ENCODE data around the gene PIP4P1. TPM values are rescaled to one million over a fixed set of nuclear protein-coding genes. Genes with fewer than 3 reads are reported as not detected.

Gene PIP4P1
- total RNA-seq, 4 donors from 2014 or later: 16.4 to 39.1 (median 22.8) TPM

GRCh38 chr14:20468764-20469241 lies 7.6 kb upstream of the PIP4P1 start:
- peak in 1 of 2 donors; percentile 26 for DNase-seq
- Histone ChIP-seq H3K27ac (peak overlapping the region; percentile 79 to 85), H3K27me3 (no peaks in the 10 kb centered on the region), H3K4me3 (peak overlapping the region; percentile 65 to 71), H3K36me3 (no peaks in the 10 kb centered on the region), H3K4me1 (peaks cover 0 to 4% of the 10 kb centered on the region in 2 donors), H3K9me3 (no peaks in the 10 kb centered on the region)
- TF ChIP-seq POLR2A (IDR thresholded peaks at IDR 0.05): no peak
- TF ChIP-seq CTCF (IDR thresholded peaks at IDR 0.05): no peak
- intact Hi-C loops (cut with DNase I; ENCODE audit: low total_unique reads): no loop called here

GRCh38 chr14:20460458-20461224 lies 593 bp downstream of the PIP4P1 start:
- Histone ChIP-seq H3K4me1 (peaks cover 7 to 8% of the 10 kb centered on the region in 2 donors), H3K36me3 (no peaks in the 10 kb centered on the region), H3K9me3 (no peaks in the 10 kb centered on the region), H3K27me3 (no peaks in the 10 kb centered on the region), H3K27ac (peak overlapping the region; percentile 89 to 97), H3K4me3 (peak overlapping the region; percentile 85 to 96)
- TF ChIP-seq POLR2A (IDR thresholded peaks at IDR 0.05) (no peak), CTCF (IDR thresholded peaks at IDR 0.05) (no peak)
- DNase-seq: peak in 1 of 2 donors; percentile 31
- intact Hi-C loops (cut with DNase I; ENCODE audit: low total_unique reads): no loop called here

GRCh38 chr14:20458031-20458789 lies 3.0 kb downstream of the PIP4P1 start:
- Histone ChIP-seq H3K4me1 (peaks cover 7 to 14% of the 10 kb centered on the region in 2 donors), H3K27ac (no peak overlapping the region), H3K27me3 (no peaks in the 10 kb centered on the region), H3K4me3 (no peak overlapping the region), H3K36me3 (no peaks in the 10 kb centered on the region), H3K9me3 (no peaks in the 10 kb centered on the region)
- intact Hi-C loops (cut with DNase I; ENCODE audit: low total_unique reads): no loop called here
- TF ChIP-seq POLR2A (IDR thresholded peaks at IDR 0.05) (no peak), CTCF (IDR thresholded peaks at IDR 0.05) (no peak)
- DNase-seq: no peak

- intact Hi-C loops (cut with DNase I; ENCODE audit: low total_unique reads): no loop called here
- TF ChIP-seq POLR2A (IDR thresholded peaks at IDR 0.05): no peak
- TF ChIP-seq CTCF (IDR thresholded peaks at IDR 0.05): no peak
- no peak overlapping the region for H3K4me3 ChIP-seq
- H3K27me3 ChIP-seq: no peaks in the 10 kb centered on the region
- no peak for DNase-seq
- no peaks in the 10 kb centered on the region for H3K9me3 ChIP-seq
- no peak overlapping the region for H3K27ac ChIP-seq
- no peaks in the 10 kb centered on the region for H3K36me3 ChIP-seq
- H3K4me1 ChIP-seq: peaks cover 7 to 14% of the 10 kb centered on the region in 2 donors
Measured at GRCh38 chr14:20456971-20457370, 4.3 kb downstream of the PIP4P1 start.

Measured in uterus (tissue), 4 donors.